ENCODE measurements around the gene PGA3.

- TF ChIP-seq CTCF (IDR thresholded peaks at IDR 0.05) (no peak), POLR2A (IDR thresholded peaks at IDR 0.05) (no peak)
These were observed 9.1 kb upstream of the PGA3 start for GRCh38 chr11:61194169-61194671.

Data from thyroid gland (tissue), 4 donors.